Measurements from ENCODE around the gene OTOS.

Gene OTOS

DNA sequence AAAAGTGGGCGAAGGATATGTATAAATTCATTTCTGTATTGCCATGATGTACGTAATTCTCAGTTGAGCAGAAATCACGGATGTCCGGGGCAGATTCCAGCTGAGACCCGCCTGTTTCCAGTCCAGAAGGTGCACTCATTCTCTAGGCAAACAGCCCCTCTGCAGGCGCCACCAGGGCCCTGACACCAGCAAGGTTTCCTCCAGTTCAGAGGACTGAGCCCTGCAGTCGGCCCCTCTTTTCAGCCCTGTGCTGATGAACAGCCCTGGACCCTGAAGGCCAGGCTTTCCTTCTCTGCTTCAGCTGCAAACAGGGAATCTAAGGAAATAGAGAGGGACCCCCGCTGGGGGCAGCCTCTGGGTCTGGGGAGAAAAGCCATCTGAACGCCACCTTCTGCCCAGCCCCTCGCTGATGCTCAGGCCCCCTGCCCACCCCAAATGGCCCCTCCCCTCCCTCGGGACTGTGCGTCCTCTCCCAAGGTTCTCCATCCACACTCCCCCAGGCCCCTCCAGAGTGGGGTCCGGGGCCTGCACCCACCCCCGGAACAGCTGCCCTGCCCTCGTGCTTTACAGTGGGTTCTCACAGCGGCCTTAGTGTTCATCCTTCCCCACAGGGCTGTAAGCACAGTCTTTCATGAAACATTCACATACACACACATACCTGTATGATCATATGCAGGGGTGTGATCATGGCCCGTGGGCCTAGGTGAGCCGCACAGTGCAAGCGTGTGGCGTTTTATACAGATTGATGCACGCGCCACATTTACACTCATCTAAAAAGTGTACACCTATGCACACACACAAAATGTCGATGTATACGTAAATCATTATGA, 16.4 kb downstream of the OTOS start:
- TF ChIP-seq, protein P1, sequence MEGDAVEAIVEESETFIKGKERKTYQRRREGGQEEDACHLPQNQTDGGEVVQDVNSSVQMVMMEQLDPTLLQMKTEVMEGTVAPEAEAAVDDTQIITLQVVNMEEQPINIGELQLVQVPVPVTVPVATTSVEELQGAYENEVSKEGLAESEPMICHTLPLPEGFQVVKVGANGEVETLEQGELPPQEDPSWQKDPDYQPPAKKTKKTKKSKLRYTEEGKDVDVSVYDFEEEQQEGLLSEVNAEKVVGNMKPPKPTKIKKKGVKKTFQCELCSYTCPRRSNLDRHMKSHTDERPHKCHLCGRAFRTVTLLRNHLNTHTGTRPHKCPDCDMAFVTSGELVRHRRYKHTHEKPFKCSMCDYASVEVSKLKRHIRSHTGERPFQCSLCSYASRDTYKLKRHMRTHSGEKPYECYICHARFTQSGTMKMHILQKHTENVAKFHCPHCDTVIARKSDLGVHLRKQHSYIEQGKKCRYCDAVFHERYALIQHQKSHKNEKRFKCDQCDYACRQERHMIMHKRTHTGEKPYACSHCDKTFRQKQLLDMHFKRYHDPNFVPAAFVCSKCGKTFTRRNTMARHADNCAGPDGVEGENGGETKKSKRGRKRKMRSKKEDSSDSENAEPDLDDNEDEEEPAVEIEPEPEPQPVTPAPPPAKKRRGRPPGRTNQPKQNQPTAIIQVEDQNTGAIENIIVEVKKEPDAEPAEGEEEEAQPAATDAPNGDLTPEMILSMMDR (conservative IDR thresholded peaks at IDR 0.05; ENCODE audit: low read depth, low read length), result no peak
- no peak for DNase-seq (ENCODE audit: low read depth)

DNA sequence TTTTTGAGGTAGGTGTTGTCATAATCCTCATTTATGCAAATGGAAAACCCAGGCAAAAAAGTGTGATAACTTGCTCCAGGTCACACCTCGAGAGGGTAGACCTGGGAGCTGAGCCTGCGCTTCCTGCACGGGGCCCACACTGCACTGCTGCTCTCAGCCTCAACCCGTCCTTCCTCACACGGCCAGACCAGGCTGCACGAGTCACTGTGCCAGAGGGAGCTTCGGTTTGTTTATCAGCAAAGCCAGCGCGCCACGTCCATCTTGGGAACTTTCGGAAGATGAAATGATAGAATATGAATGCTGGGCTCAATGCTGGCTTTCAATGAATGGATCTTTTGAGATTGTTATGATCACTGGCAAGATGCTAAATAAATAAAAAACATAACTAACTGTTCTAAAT, 18.8 kb downstream of the OTOS start:
- TF ChIP-seq, protein P1 (conservative IDR thresholded peaks at IDR 0.05; ENCODE audit: low read depth, low read length), result no peak
- DNase-seq (ENCODE audit: low read depth), result no peak
- H3K4me3 ChIP-seq (ENCODE audit: low read depth, low read length), result no peak overlapping the region

More for the DNA sequence above, 16.4 kb downstream of the OTOS start:
- no peak overlapping the region for H3K4me3 ChIP-seq (ENCODE audit: low read depth, low read length)

DNA sequence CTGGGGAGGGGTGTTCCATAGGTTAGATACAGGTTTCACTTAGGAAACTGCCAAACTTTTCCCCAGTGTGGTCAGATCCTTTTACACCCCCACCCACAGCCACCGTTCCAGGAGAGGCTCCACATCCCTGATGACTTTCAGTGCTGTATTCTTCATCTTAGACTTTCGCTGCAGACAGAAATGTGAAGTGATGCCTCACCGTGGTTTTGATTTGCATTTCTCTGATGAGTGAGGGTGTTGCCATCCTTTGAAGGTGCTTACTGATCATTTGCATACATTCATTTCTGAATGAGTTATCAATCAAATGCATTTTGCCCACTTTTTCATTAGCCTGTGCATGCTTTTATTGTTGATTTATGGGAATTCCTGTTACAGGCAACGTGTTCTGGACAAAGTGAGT, 19.3 kb downstream of the OTOS start:
- DNase-seq (ENCODE audit: low read depth), result no peak
- no peak overlapping the region for H3K4me3 ChIP-seq (ENCODE audit: low read depth, low read length)
- TF ChIP-seq, protein P1 (conservative IDR thresholded peaks at IDR 0.05; ENCODE audit: low read depth, low read length), result no peak

DNA sequence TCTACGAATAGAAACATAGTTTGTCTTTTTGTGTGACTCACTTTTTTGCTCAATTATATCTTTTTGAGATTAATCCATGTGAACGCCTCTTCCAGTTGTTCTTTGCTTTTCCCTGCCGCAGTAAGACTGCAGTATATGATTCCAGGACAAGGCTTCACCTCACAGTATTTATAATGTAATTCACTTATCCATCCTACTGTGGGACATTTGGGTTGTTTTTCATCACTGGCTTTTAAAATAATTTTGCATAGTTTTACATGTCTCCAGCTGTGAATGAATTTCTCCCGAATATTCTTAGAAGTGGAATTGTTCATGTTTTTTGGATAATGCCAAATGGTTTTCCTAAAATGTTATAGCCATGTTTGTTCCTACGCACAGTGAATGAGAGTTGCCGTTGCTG, 26.2 kb downstream of the OTOS start:
- no peak overlapping the region for H3K4me3 ChIP-seq (ENCODE audit: low read depth, low read length)
- DNase-seq (ENCODE audit: low read depth), result no peak
- TF ChIP-seq, protein P1 (conservative IDR thresholded peaks at IDR 0.05; ENCODE audit: low read depth, low read length), result no peak

DNA sequence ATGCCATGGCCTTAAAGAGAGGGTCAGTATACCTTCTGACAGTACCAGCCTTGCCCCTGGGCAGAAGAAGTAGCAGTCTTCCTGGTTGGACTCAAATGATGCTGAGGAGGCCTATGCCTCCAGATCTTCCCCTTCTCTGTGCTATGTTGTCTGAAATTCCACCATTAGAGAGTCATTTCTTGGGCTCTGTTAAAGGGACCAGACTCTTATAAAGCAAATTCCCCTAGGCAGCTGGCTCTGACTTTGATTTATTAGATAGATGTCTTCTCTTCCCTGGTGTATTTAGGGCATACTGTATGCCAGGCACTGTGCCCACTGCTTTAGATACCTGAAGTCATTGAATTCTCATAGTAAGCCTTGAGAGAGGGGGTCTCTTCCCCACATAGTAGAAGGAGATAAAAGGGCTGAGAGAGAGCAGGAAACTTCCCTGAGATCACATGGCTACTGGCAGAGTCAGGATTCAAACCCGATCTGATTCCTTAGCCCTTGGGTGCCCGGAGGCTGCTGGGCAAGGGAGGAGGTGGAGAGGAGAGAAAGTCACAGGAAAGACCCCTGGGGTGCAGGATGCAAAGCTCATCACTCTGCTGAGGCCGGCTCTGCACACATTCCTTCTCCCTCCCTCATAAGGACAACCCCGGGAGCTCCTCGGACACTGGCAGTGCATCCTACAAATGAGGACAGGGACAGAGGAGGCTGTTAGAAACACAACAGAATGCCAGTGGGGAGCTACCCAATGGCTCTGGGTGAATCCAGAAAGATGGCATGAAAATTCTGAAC, 27.4 kb downstream of the OTOS start:
- no peak overlapping the region for H3K4me3 ChIP-seq (ENCODE audit: low read depth, low read length)
- DNase-seq (ENCODE audit: low read depth), result peak; percentile 30
- TF ChIP-seq, protein P1 (conservative IDR thresholded peaks at IDR 0.05; ENCODE audit: low read depth, low read length), result no peak

DNA sequence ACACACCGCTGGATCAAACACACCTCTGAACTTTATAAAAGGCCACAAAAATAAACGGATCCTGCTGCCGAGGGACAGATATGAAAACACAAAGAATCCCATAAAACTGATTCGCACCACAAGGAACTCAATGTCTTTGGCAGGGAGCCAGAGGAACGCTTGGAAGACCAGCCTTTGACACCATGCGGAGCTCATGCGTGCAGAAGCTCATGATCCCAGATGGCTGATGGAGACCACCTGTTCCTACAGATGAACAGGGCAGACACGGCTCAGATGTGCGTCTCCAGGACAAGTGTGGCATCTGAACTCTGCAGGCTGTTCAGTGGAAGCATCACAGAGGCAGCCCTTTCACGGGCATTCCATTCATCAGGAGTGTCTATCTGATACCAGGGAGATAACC, 29.2 kb downstream of the OTOS start:
- TF ChIP-seq, protein P1 (conservative IDR thresholded peaks at IDR 0.05; ENCODE audit: low read depth, low read length), result no peak
- DNase-seq (ENCODE audit: low read depth), result peak; percentile 46
- no peak overlapping the region for H3K4me3 ChIP-seq (ENCODE audit: low read depth, low read length)

All from choroid plexus epithelial cell (primary cell).